Transverse colon (tissue), 4 donors: ENCODE results near the gene LAMB4.

ENCODE experiments used
- CTCF ChIP-seq, 5 experiments: fragments of 200-600 bp in 3 of 5; fragments of 450-650 bp in 2 of 5; sonication (generic) in 3 of 5; IDR thresholded peaks; 1 replicate in 2 of 5; 2 replicates in 3 of 5; pipeline ENCODE4 v1.5.1; 2016 to 2017; ENCODE audit warnings: antibody characterized with exemption in 5 of 5, inconsistent platforms in 3 of 5, mild to moderate bottlenecking in 2 of 5, moderate library complexity in 1 of 5
- EP300 ChIP-seq: sonication (generic); formaldehyde crosslinking; IDR thresholded peaks from one replicate; pipeline ENCODE4 v1.6.1; 2017; ENCODE audit warnings: antibody characterized with exemption, low read depth
- POLR2AphosphoS5 ChIP-seq, 3 donors: sonication (generic); formaldehyde crosslinking; IDR thresholded peaks; one replicate each; pipeline ENCODE4 v1.6.1; 2016; ENCODE audit warnings: antibody characterized with exemption in 3 of 3

DNA sequence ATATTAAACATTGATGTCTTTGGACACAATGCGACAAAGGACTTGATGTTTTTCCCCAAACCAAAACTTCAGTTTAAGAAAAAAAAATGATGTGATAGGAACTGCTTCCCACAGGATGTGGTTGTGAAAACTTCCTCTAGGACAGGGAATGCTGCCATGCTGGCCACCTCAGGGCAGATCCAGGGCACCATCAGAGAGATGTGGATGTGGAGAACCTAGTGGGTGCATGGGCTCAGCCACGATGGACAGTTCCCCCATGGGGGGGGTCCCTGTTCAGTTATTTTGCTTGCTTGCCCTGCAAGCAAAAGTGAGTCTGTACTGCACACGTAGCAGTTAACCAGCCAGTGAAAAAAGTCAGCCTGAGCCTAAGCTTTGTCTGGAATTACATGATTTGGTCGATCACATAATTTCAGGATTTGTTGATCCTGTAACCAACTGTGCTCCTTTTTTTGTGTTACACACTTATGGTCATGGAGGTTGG lies 36.3 kb downstream of the LAMB4 start:
- TF ChIP-seq CTCF (IDR thresholded peaks at IDR 0.05) (no peak), POLR2AphosphoS5 (IDR thresholded peaks at IDR 0.05) (no peak), EP300 (no peak)
